Parathyroid adenoma (tissue), 2 donors: ENCODE measurements around the gene DUSP1.

Experiments
- H2AFZ ChIP-seq: fragments of 300-600 bp; sonication (generic); one replicate; pipeline ENCODE4 v1.7.0; 2017; ENCODE audit warnings: antibody characterized with exemption, mild to moderate bottlenecking
- H3K27ac ChIP-seq: fragments of 300-600 bp; sonication (generic); one replicate; pipeline ENCODE4 v1.7.0; 2017
- H3K27me3 ChIP-seq: fragments of 300-600 bp; sonication (generic); one replicate; pipeline ENCODE4 v1.7.0; 2017; ENCODE audit warnings: low read length; ENCODE audit not compliant: control insufficient read depth, insufficient read depth
- H3K36me3 ChIP-seq: fragments of 300-600 bp; sonication (generic); one replicate; pipeline ENCODE4 v1.7.0; 2017; ENCODE audit warnings: low read length; ENCODE audit not compliant: control insufficient read depth, insufficient read depth
- H3K4me1 ChIP-seq: fragments of 300-600 bp; sonication (generic); one replicate; pipeline ENCODE4 v1.7.0; 2017; ENCODE audit warnings: control low read depth
- H3K4me2 ChIP-seq: fragments of 300-600 bp; sonication (generic); one replicate; pipeline ENCODE4 v1.7.0; 2017; ENCODE audit warnings: low read length
- H3K4me3 ChIP-seq: fragments of 300-600 bp; sonication (generic); one replicate; pipeline ENCODE4 v1.7.0; 2017; ENCODE audit warnings: low read depth, low read length
- H3K79me2 ChIP-seq: fragments of 300-600 bp; sonication (generic); one replicate; pipeline ENCODE4 v1.7.0; 2017; ENCODE audit warnings: control low read depth
- H3K9ac ChIP-seq: fragments of 300-600 bp; sonication (generic); one replicate; pipeline ENCODE4 v1.7.0; 2017; ENCODE audit warnings: mild to moderate bottlenecking
- H3K9me3 ChIP-seq: fragments of 300-600 bp; sonication (generic); one replicate; pipeline ENCODE4 v1.7.0; 2017; ENCODE audit warnings: low read length; ENCODE audit not compliant: control insufficient read depth
- TF ChIP-seq, protein P1 (sequence below): fragments of 300-600 bp; sonication (generic); IDR thresholded peaks from one replicate; pipeline ENCODE4 v1.7.0; 2017; ENCODE audit warnings: antibody characterized with exemption, mild to moderate bottlenecking
- donor health status: primary hyperparathyroidism.

The DUSP1 gene

DNA sequence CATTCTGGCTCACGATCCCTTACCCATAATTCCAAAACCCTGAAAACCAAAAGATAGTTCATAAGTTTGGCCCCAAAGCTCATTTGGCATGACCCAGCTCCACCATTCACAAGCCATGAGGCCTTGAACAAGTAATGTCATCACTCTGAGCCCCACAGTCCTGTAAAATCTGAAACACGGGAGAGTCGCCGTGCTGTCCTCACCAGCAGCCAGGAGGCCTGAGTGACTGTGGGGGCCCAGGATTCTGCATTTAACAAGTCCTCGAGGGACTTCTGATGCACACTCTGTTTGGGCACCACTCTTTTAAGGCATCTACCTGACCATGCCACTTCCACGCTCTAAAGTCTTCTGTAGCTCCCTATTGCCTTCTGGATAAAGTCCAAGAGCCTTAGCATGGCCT is 40.8 kb downstream of the DUSP1 start:
- no peaks in the 10 kb centered on the region for H3K36me3 ChIP-seq

DNA sequence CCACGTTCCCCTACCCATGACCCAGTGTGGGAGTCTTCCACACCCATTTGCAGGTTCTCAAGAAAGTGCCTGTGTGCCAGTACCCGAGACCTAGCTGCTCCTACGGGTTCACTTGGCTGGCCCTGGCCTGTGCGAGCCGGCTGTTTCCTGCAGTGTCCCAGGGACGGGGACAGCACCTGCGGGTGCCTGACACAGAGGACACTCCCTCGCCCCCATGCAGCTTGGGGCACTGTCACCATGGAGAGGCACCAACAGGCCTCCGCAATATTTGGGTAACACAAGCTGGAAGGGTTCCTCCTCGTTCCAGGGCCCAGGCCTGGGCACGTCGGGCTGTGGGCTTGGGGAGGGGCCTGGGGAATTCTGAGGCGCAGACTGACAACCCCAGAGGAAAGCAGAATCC is 41.4 kb downstream of the DUSP1 start:
- Histone ChIP-seq H3K36me3 (no peaks in the 10 kb centered on the region), H3K9ac (no peak overlapping the region), H3K79me2 (no peaks in the 10 kb centered on the region), H3K4me3 (no peak overlapping the region), H3K9me3 (no peaks in the 10 kb centered on the region), H3K27ac (no peak overlapping the region), H2AFZ (no peak overlapping the region), H3K4me2 (no peak overlapping the region), H3K4me1 (peaks cover 9% of the 10 kb centered on the region), H3K27me3 (no peaks in the 10 kb centered on the region)
- TF ChIP-seq, protein P1, sequence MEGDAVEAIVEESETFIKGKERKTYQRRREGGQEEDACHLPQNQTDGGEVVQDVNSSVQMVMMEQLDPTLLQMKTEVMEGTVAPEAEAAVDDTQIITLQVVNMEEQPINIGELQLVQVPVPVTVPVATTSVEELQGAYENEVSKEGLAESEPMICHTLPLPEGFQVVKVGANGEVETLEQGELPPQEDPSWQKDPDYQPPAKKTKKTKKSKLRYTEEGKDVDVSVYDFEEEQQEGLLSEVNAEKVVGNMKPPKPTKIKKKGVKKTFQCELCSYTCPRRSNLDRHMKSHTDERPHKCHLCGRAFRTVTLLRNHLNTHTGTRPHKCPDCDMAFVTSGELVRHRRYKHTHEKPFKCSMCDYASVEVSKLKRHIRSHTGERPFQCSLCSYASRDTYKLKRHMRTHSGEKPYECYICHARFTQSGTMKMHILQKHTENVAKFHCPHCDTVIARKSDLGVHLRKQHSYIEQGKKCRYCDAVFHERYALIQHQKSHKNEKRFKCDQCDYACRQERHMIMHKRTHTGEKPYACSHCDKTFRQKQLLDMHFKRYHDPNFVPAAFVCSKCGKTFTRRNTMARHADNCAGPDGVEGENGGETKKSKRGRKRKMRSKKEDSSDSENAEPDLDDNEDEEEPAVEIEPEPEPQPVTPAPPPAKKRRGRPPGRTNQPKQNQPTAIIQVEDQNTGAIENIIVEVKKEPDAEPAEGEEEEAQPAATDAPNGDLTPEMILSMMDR = no peak

More for the DNA sequence above, 40.8 kb downstream of the DUSP1 start:
- H3K27me3 ChIP-seq = no peaks in the 10 kb centered on the region
- no peaks in the 10 kb centered on the region for H3K79me2 ChIP-seq
- H2AFZ ChIP-seq = no peak overlapping the region
- no peak overlapping the region for H3K9ac ChIP-seq
- H3K4me3 ChIP-seq = no peak overlapping the region
- no peak overlapping the region for H3K4me2 ChIP-seq
- TF ChIP-seq, protein P1 = no peak
- peaks cover 9% of the 10 kb centered on the region for H3K4me1 ChIP-seq
- no peak overlapping the region for H3K27ac ChIP-seq
- H3K9me3 ChIP-seq = no peaks in the 10 kb centered on the region

DNA sequence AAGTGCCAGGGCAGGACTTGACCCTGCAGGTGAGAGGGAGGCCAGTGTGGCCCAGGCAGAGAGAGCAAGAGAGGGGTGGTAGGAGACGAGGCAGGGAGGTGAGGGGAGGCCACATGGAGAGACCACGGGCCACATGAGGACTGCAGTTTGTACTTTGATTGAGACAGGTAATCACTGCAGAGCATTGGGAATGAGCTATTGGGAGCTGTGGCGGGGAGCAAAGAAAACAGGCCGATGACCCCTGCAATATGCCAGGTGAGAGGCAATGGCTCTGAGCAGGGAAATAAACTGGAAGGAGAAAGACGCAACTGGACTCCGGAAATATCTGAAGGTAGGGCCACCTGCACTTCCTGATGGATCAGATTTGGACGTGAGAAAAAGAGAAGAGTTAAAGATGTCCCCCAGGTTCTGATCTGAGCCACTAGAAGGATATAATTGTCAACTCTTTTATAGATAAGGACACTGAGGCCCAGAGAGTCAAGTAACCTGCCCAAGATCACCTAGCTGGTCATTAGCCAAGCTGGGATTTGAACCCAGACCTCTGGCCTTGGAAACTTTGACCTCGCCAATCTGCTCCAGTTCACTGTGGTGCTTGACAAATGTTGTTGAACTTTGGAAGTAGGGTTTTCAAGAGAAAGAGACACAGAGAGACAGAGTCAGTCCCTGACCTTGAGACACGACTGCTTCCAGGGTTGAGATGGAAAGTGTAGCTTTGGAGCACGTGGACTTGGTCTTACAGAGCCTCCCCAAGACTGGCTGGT is 42.3 kb downstream of the DUSP1 start:
- Histone ChIP-seq H3K9ac (no peak overlapping the region), H3K79me2 (no peaks in the 10 kb centered on the region), H3K36me3 (no peaks in the 10 kb centered on the region), H3K27me3 (no peaks in the 10 kb centered on the region), H3K27ac (no peak overlapping the region), H3K4me1 (peaks cover 5% of the 10 kb centered on the region), H3K9me3 (no peaks in the 10 kb centered on the region), H3K4me3 (no peak overlapping the region), H3K4me2 (no peak overlapping the region), H2AFZ (no peak overlapping the region)
- TF ChIP-seq, protein P1 = no peak

DNA sequence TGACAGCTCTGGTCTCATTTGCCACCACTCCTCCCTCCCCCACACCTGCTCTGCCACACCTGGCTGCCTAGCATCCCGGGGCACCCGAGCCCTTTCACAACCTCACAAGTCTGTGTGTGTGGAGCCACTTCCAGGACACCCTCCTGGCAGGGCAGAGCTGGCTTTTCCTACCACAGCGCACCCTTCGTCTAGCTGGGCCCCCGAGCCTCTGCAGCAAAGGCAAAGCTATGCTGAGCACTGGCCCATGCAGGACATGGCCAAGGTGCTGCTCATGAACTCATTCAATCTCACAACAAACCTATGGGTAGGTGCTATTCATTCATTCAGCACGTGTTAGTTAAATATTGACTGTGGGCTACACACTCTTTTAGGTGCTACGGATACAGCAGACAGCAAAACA is 43.4 kb downstream of the DUSP1 start:
- Histone ChIP-seq H3K9me3 (no peaks in the 10 kb centered on the region), H2AFZ (no peak overlapping the region), H3K4me1 (peaks cover 3% of the 10 kb centered on the region), H3K4me2 (no peak overlapping the region), H3K27ac (no peak overlapping the region), H3K27me3 (no peaks in the 10 kb centered on the region), H3K9ac (no peak overlapping the region), H3K79me2 (no peaks in the 10 kb centered on the region), H3K4me3 (no peak overlapping the region), H3K36me3 (no peaks in the 10 kb centered on the region)
- TF ChIP-seq, protein P1 = no peak

GRCh38 chr5:172726966-172727365 is 44.0 kb downstream of the DUSP1 start:
- H3K27ac ChIP-seq = no peak overlapping the region

More at GRCh38 chr5:172726966-172727365, 44.0 kb downstream of the DUSP1 start:
- H3K9ac ChIP-seq = no peak overlapping the region
- H3K36me3 ChIP-seq = no peaks in the 10 kb centered on the region
- no peak overlapping the region for H2AFZ ChIP-seq
- TF ChIP-seq, protein P1 = no peak
- no peaks in the 10 kb centered on the region for H3K27me3 ChIP-seq
- no peak overlapping the region for H3K4me3 ChIP-seq
- H3K4me2 ChIP-seq = no peak overlapping the region
- H3K4me1 ChIP-seq = peaks cover 8% of the 10 kb centered on the region
- H3K79me2 ChIP-seq = no peaks in the 10 kb centered on the region
- no peaks in the 10 kb centered on the region for H3K9me3 ChIP-seq
